Right cardiac atrium (tissue), 5 donors: ENCODE data around the gene NAT8L. TPM values are rescaled to one million over a fixed set of nuclear protein-coding genes. Genes with fewer than 3 reads are reported as not detected.
A peak's percentile ranks its signal among the peaks of the same experiment; 100 is the strongest.

Source experiments
- ATAC-seq, 2 donors: fragments of 200-7000 bp; cut with Tn5 transposase; one replicate each; pipeline versions ENCODE4 v1.8.0 to v1.9.1; 2020; ENCODE audit warnings: moderate library complexity in 2 of 2, mild to moderate bottlenecking in 1 of 2
- DNase-seq, 3 donors: peaks; one replicate each; pipeline ENCODE4 v3.0.0-alpha.2; 2020
- H3K27ac ChIP-seq: one replicate; pipeline ENCODE4 v1.5.1; 2013; ENCODE audit warnings: mild to moderate bottlenecking, low read length, control low read depth, moderate library complexity
- H3K27me3 ChIP-seq: one replicate; pipeline ENCODE4 v1.6.1; 2013; ENCODE audit not compliant: control insufficient read depth, insufficient read depth
- H3K4me1 ChIP-seq: one replicate; pipeline ENCODE4 v1.6.1; 2013; ENCODE audit warnings: low read length; ENCODE audit not compliant: control insufficient read depth, insufficient read depth
- H3K4me3 ChIP-seq: one replicate; pipeline ENCODE4 v1.5.1; 2013; ENCODE audit warnings: low read length, control low read depth
- H3K9me3 ChIP-seq: one replicate; pipeline ENCODE4 v1.6.1; 2013; ENCODE audit warnings: low read length; ENCODE audit not compliant: control insufficient read depth
- WGBS: extraction: QIAGEN DNeasy Blood & Tissue Kit; methylation state at CpG from one replicate; pipeline ENCODE4 v1.1.7; 2013; 5-methylcytosine and 5-hydroxymethylcytosine counted together
- intact Hi-C, 4 donors: fragments of 100-400 bp; cut with DNase I; formaldehyde crosslinking; loops; one replicate each; pipeline versions ENCODE4 v1.11.0 to v1.14.0; 2022 to 2023
- polyA plus RNA-seq: library from polyadenylated mRNA; stranded (reverse); fragments of 200-250 nt; gene quantifications from one replicate; pipeline ENCODE4 v1.2.3, GENCODE V29; 2013
- total RNA-seq, 4 donors: library from RNA; stranded (reverse); fragmentation: NEBNext Ultra II Directional; extraction: Animal tissue kit (Norgen Biotek cat#: 25700); gene quantifications; one replicate each; pipeline ENCODE4 v1.2.1, GENCODE V29; 2021
- donor health status: healthy with polysubstance abuse.
- donor health status: DM: no; HTN: yes; CAD: no.
- donor health status: DM: no; HTN: no; CAD: no.
- donor health status: DM: no; HTN: yes; CAD: no; lungs with severe emphysema.
- donor health status: DM: yes; HTN: yes; CAD: no.

NAT8L gene
- total and polyA plus RNA-seq, 5 donors = 2.8 to 5.2 (median 3.2) TPM

DNA sequence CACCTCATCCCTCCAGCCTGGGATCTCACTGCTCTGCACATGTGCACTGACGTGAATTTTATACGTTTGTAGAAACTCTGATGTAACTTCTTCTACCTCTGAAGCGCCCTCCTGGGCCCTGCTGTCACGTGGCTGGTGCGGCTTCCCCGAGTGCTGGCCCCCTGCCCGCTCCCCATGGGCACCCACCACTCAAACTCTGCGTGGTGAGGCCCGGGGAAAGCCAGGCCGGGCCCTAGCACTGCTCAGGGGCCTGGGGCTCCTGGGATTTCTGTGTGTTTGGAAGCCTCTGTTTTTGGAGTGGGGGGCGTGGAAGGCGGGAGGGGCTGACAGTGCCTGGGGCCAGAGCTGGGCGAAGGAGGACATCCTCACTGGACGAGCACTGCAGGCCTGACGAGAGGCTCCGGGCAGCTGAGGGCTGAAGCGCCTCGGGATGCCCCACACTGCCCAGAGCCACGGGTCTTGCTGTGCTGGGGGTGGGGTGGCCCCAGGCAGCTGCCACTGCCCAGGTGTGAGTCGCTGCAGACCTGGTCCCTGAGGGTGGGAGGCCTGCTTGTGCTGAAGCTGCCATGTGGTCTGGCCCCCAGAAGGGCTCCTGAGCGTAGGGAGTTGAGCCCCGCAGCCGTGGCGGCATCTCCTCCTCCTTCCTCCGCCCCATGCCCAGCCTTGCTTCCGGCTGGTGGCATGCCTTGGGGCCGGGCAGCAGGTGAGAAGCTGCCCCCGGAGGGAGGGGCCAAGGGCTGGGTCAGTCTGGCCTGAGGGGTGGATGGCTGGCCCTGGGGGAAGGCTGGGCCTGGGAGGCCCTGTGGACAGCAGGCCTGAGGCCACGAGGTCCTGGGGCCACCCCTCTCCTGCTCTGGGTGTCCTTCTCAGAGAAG lies 7.7 kb downstream of the NAT8L start:
- WGBS = 86% methylated on average over 29 of the region's 29 CpGs
- Histone ChIP-seq H3K4me1 (no peaks in the 10 kb centered on the region), H3K27me3 (no peaks in the 10 kb centered on the region), H3K27ac (no peak overlapping the region), H3K9me3 (no peaks in the 10 kb centered on the region), H3K4me3 (no peak overlapping the region)
- no peak for DNase-seq
- intact Hi-C loops = no loop called here
- ATAC-seq = no peak

DNA sequence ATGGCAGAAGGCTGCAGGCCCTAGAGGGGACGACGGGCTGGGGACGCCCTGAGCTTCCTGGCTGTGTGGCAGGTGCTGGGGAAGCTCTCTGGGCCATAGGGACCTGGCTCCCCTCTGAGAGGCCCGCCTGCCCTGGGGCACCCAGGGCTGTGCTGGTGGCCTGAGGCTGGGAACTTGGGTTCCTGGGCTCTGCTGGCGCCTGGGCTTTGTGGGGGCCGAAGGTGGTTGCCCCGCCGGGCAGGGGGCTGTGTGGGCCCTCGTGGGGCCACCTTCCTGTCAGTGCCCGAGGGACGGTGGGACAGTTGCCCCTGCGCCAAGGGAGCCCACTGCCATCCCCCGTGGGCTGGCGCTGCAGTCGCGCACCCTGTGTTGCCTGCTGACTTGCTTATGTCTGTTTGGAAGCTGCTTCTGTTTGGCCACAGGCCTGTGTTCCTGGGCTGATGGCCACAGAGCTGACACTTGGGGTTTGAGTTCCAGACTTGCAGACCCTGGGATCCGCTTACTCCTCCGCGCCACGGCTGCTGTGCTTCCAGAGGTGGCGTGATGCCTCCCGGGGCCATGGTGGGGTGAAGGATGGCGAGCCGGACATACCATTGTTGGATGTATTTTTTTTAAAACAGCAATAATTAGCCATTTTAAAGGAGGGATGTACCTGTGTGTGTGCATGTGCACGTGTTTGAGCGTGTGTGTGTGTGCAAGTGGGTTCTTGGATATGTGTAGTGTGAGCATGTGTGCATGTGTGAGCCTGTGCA lies 8.5 kb downstream of the NAT8L start:
- H3K4me3 ChIP-seq = no peak overlapping the region
- H3K27ac ChIP-seq = no peak overlapping the region
- DNase-seq (no peak), ATAC-seq (no peak)
- WGBS = 67% methylated on average over 26 of the region's 26 CpGs
- H3K9me3 ChIP-seq = no peaks in the 10 kb centered on the region
- H3K27me3 ChIP-seq = no peaks in the 10 kb centered on the region
- intact Hi-C loops = no loop called here
- H3K4me1 ChIP-seq = no peaks in the 10 kb centered on the region

DNA sequence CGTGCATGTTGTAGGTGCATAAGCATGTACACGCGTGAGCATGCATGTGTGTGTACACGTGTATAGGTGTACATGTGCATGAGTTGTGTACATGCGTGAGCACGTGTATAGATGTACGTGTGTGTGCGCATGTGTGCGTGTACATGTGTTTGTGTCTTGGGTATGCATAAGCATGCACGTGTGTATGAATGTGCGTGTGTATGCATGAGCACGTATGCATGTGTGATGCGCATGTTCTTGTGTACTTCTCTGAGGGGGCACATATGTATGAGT lies 9.0 kb downstream of the NAT8L start:
- DNase-seq (no peak), ATAC-seq (no peak)
- H3K4me3 ChIP-seq = no peak overlapping the region
- H3K4me1 ChIP-seq = no peaks in the 10 kb centered on the region
- H3K27ac ChIP-seq = no peak overlapping the region
- H3K27me3 ChIP-seq = no peaks in the 10 kb centered on the region
- no peaks in the 10 kb centered on the region for H3K9me3 ChIP-seq
- intact Hi-C loops = no loop called here
- 95% methylated on average over 13 of the region's 13 CpGs for WGBS

DNA sequence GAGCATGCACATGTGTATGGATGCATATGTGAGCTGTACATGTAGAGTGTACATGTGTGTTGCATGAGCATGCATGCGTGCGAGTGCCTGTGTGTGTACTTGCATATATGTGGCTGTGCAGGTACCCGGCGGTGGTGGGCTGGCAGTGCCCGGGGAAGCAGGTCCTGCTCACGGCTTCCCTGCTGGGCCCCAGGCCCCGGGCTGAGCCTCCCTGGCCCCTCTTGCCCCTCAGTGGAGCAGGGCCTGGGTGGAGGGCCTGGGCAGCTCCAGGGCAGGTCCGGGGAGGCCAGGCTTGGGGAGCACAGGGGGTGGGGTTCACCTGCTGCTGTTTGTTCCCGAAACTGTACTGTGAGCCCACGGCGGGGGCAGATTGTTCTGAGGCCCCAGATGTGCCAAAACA lies 9.4 kb downstream of the NAT8L start:
- ATAC-seq = no peak
- Histone ChIP-seq H3K9me3 (no peaks in the 10 kb centered on the region), H3K4me3 (no peak overlapping the region), H3K27ac (no peak overlapping the region), H3K4me1 (no peaks in the 10 kb centered on the region), H3K27me3 (no peaks in the 10 kb centered on the region)
- peak in 1 of 3 donors; percentile 58 for DNase-seq
- WGBS = 84% methylated on average over 11 of the region's 11 CpGs
- intact Hi-C loops = no loop called here

DNA sequence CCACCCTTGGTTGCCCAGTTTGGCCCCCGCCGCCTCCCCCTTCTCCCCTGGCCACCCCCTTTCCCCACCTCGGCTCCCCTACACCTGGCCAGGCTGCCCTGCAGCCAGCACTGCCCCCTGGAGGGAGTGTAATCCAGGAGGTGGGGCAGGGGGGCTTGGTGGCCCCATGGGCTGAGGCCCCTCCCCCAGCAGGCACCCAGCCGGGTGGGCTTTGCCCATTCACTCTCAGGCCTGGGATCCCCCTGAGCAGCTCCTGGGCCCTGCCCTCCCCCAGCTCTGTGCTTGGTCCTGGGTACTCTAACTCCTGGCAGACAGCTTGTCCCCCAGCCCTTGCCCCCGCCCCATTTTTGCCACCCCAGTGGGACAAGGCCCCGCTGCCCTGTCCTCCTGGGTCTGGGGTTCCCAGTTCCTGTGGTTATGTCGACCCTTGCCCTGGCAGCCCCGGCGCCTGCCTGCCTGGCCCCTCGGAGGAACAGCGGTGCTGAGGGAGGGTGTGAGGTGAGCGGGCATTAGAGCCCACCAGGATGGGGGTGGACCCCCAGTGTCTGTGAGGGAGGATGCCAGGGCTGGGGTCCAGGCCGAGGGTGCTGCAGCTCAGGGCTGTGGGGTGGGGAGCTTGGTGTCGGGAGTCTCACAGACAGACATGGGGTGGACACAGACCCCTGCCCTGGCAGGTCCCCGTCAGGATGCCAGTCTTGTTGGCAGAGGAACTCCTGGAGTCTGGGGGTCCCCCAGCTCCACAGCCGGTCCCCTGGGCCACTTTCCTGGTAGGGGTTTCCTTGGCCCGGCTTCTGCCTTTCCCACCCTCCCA lies 10.2 kb downstream of the NAT8L start:
- Histone ChIP-seq H3K4me3 (no peak overlapping the region), H3K27me3 (no peaks in the 10 kb centered on the region), H3K4me1 (no peaks in the 10 kb centered on the region), H3K9me3 (no peaks in the 10 kb centered on the region), H3K27ac (no peak overlapping the region)
- 80% methylated on average over 17 of the region's 17 CpGs for WGBS
- intact Hi-C loops = no loop called here
- ATAC-seq = no peak
- peak in 1 of 3 donors; percentile 53 for DNase-seq

DNA sequence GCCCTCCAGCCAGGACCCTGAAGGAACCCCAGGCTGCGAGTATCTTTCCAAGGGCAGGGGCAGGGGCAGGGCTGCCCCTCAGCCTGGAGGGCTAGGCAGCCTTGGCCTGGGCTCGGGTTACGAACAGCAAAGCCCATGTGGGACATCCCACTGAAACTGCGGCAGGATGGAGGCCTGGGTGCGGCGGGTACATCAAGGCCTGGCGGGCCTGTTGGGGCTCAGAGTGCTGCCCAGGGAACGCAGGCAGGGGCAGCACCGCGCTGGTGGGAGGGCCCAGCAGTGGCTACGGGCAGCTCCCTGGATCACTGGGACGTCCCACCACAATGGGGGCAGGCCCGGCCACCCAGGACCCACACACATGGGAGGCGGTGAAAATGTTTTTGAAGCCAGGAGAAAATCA lies 10.9 kb downstream of the NAT8L start:
- Histone ChIP-seq H3K4me3 (no peak overlapping the region), H3K27ac (no peak overlapping the region), H3K27me3 (no peaks in the 10 kb centered on the region), H3K4me1 (no peaks in the 10 kb centered on the region), H3K9me3 (no peaks in the 10 kb centered on the region)
- 70% methylated on average over 14 of the region's 14 CpGs for WGBS
- intact Hi-C loops = no loop called here
- ATAC-seq = no peak
- peak in 1 of 3 donors; percentile 37 for DNase-seq

DNA sequence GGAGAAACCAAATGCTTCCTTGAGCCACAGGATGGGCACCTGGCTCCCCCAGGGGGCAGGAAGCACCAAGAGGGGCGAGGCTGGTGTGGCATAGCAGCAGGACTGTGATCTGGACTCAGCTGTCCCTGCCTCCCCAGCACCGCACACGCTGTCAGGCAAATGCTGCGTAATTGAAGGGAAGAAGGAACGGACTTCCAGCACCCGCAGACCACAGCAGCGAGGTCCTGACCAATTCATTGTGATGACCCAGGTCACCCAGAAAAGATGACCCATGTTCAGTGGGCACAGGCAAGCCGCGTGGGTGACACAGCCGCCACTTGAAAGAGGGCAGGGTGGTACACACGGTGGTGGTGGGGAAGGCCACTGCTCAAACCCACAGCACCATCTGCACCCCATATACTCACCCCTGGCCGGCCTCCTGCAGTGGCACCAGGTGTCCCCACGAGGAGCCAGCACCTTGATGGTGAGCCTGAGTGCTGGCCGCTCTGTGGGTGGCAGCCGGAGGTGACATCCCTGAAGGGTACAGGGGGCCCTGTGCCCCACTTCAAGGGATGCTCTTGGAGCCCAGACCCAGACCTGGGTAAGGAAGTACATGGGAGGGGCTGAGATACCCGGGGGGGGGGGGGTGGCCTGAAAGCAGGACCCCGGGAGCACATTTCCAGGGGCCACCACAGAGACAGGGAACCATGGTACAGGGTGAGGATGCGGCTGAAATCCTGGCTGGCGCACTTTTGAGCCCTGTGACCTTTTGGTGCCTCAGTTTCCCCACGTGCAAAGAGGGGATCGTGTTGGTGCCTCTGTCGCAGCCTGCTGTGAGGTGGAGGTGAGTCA lies 11.5 kb downstream of the NAT8L start:
- no peak overlapping the region for H3K27ac ChIP-seq
- H3K4me3 ChIP-seq = no peak overlapping the region
- DNase-seq (no peak), ATAC-seq (no peak)
- WGBS = 83% methylated on average over 22 of the region's 22 CpGs
- intact Hi-C loops = no loop called here
- no peaks in the 10 kb centered on the region for H3K27me3 ChIP-seq
- H3K9me3 ChIP-seq = no peaks in the 10 kb centered on the region
- no peaks in the 10 kb centered on the region for H3K4me1 ChIP-seq

DNA sequence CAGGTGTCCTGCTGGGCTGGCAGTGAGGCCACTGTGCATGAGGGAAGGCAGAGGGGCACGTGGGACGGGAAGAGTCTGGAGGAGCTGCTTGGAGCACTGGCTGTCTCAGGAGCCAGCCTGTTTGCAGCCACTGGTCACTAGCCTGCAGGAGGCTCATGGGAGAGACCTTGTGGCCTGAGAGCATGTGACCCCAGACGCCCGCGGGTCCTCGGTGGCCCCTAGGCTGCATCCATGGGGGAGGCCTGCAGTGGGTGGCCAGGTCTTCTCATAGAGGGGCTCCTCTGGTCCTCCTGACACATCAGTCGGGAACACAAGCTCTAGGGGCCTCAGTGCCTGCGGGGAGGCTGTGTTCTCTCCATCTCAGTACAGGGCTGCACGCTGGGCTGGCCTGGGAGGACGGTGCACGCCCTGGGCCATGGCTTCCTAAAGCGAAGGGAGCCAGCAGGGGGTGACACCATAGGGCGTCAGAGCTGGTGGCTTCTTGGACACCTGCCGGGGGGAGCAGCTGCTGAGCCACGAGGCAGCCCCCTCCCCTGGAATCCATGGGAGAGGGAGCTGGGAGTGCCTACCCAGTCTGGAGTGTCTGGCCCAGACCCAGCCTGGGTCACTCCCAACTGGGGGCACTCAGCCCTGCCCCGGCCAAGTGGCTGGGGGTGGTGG lies 12.3 kb downstream of the NAT8L start:
- no peak overlapping the region for H3K27ac ChIP-seq
- H3K4me1 ChIP-seq = no peaks in the 10 kb centered on the region
- no peaks in the 10 kb centered on the region for H3K9me3 ChIP-seq
- ATAC-seq = no peak
- no peaks in the 10 kb centered on the region for H3K27me3 ChIP-seq
- no peak overlapping the region for H3K4me3 ChIP-seq
- WGBS = 60% methylated on average over 16 of the region's 16 CpGs
- DNase-seq = no peak
- intact Hi-C loops = no loop called here

DNA sequence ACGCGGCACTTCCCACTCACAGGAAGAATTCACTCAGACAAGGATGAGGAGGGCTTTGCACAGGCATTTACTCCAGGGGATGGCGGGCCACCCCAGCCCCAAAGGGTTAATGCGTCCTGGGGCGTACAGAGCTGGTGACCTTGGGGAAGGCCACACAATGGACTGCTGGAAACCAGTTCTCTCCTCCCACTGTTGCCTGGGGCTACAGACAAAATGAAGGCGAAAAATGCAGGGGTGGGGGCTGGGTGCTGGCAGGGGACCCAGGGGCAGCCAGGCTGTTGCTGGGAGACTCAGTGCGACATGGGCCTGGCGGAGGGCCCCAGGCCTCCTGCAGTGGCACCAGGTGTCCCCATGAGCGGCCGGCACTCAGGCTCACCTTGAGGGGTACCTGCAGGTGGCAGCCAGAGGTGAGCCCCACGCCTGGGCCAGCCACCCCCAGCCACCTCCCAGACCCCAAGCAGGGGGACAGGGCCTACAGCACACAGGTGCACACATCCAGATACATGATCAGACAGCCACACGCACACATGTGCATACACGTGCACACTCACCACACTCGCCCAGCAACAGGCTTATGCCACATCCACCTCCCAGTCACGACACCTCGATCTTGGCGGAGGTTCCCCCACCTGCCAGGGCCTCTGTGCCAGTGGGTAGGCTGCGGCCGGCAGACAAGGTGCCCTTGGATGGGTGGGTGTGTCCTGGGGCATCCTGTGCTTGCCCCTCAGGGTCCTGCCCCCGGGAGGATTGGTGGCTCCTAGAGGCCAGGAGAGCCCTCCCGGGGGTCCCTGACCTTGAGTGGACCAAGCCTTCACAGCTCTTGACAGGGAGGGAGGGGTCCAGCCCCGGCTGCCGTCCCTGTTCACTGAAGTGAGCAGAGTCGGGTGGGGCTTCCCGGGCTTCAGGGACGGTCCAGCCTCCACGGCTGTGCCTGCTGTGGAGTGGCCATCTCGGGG lies 13.1 kb downstream of the NAT8L start:
- WGBS = 67% methylated on average over 28 of the region's 28 CpGs

More for the DNA sequence above, 13.1 kb downstream of the NAT8L start:
- Histone ChIP-seq H3K4me1 (no peaks in the 10 kb centered on the region), H3K27ac (no peak overlapping the region), H3K9me3 (no peaks in the 10 kb centered on the region), H3K4me3 (no peak overlapping the region), H3K27me3 (no peaks in the 10 kb centered on the region)
- intact Hi-C loops = no loop called here
- ATAC-seq (no peak), DNase-seq (no peak)
